Mononuclear cell (primary cell): ENCODE results near the gene FOXP3. TPM values are rescaled to one million over a fixed set of nuclear protein-coding genes. Genes with fewer than 3 reads are reported as not detected.
A peak's percentile ranks its signal among the peaks of the same experiment; 100 is the strongest.

Experiments used
- H3K27me3 ChIP-seq: 2 replicates; pipeline ENCODE4 v1.6.0; 2011; ENCODE audit warnings: low read length, control low read depth; ENCODE audit not compliant: insufficient read depth
- H3K4me1 ChIP-seq: 2 replicates; pipeline ENCODE4 v1.5.1; 2011; ENCODE audit warnings: mild to moderate bottlenecking, low read length, control low read depth; ENCODE audit not compliant: insufficient read depth
- H3K4me3 ChIP-seq: 2 replicates; pipeline ENCODE4 v1.5.1; 2011; ENCODE audit warnings: mild to moderate bottlenecking, low read length, moderate library complexity
- H3K9me3 ChIP-seq: 2 replicates; pipeline ENCODE4 v1.5.1; 2011; ENCODE audit warnings: low read depth, mild to moderate bottlenecking, control low read depth, low read length
- total RNA-seq: library from RNA; depleted of rRNA; stranded (reverse); fragments of >200 nt; gene quantifications from one replicate; pipeline ENCODE4 v1.2.3, GENCODE V29; 2012

FOXP3 gene
- total RNA-seq, 1 donor, result 0.94 TPM

GRCh38 chrX:49247916-49248811, 16.3 kb downstream of the FOXP3 start:
- Histone ChIP-seq H3K4me1 (no peaks in the 10 kb centered on the region), H3K27me3 (no peaks in the 10 kb centered on the region), H3K4me3 (no peak overlapping the region), H3K9me3 (no peaks in the 10 kb centered on the region)

- no peaks in the 10 kb centered on the region for H3K4me1 ChIP-seq
- H3K4me3 ChIP-seq, result no peak overlapping the region
- H3K27me3 ChIP-seq, result no peaks in the 10 kb centered on the region
- H3K9me3 ChIP-seq, result no peaks in the 10 kb centered on the region
These were observed 17.2 kb downstream of the FOXP3 start for GRCh38 chrX:49247346-49247745.

DNA sequence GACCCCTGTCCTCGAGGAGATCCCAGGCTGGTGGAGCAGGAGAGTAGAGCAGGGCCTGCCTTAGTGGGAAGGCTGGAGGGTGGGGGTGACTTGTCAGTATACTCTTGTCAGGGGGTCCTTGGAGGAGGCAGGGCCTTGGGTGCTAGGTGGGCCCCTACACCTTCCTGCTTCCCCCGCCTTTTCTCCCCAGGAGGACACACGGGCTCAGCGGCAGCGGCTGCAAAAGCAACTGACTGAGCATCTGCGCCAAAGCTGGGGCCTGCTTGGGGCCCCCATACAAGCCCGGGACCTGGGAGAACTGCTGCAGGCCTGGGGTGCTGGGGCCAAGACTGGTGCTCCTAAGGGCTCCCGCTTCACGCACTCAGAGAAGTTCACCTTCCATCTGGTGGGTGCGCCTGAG, 18.0 kb downstream of the FOXP3 start:
- Histone ChIP-seq H3K4me3 (no peak overlapping the region), H3K9me3 (no peaks in the 10 kb centered on the region), H3K4me1 (no peaks in the 10 kb centered on the region), H3K27me3 (no peaks in the 10 kb centered on the region)

DNA sequence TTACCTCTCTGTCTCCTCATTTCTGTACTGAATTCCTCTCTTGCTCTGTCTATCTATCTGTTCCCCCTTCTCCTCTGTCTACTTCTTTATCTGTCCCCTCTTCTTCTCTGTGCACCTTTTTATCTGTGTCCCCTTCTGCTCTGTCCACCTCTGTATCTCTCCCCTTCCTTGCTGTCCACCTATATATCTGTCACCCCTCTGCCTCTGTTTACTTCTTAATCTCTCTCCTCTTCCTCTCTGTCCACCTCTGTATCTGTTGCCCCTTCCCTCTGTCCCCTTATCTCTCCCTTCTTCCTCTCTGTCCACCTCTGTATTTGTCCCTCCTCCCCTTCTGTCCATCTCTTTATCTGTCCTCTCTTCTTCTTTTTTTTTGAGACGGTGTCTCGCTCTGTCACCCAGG, 20.3 kb downstream of the FOXP3 start:
- H3K9me3 ChIP-seq, result no peaks in the 10 kb centered on the region
- no peak overlapping the region for H3K4me3 ChIP-seq
- no peaks in the 10 kb centered on the region for H3K4me1 ChIP-seq
- no peaks in the 10 kb centered on the region for H3K27me3 ChIP-seq

DNA sequence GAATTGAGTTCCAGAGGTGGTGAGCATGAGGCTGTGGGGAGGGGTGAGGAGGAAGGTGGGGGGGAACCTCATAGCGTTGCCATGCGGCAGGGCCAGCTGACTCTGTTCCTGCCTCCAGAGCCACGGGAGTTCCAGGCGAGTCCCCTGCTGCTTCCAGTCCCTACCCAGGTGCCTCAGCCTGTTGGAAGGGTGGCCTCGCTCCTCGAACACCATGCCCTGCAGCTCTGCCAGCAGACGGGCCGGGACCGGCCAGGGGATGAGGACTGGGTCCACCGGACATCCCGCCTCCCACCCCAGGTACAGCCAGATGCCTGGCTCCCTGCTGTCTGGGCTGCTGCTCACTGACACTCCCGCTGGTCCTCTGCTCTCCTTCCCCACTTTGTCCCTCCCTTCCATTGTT, 21.3 kb downstream of the FOXP3 start:
- no peak overlapping the region for H3K4me3 ChIP-seq
- H3K27me3 ChIP-seq, result no peaks in the 10 kb centered on the region
- H3K9me3 ChIP-seq, result no peaks in the 10 kb centered on the region
- H3K4me1 ChIP-seq, result peaks cover 7% of the 10 kb centered on the region

- Histone ChIP-seq H3K27me3 (no peaks in the 10 kb centered on the region), H3K4me3 (no peak overlapping the region), H3K4me1 (peaks cover 12% of the 10 kb centered on the region), H3K9me3 (no peaks in the 10 kb centered on the region)
These were observed 21.9 kb downstream of the FOXP3 start for GRCh38 chrX:49242545-49243066.

DNA sequence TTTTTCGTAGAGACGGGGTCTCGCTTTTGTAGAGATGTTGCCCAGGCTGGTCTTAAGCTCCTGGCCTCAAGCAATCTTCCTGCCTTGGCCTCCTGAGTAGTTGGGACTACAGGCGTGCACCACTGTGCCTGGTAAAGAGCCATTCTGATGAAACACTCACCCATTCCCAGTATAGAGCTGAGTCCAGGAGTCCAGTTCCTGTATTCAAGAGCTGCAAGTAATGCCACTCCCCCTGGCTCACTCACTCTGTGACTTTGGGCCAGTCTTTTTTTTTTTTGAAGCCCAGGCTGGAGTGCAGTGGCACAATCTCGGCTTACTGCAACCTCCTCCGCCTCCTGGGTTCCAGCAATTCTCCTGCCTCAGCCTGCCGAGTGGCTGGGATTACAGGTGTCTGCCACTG, 25.8 kb downstream of the FOXP3 start:
- H3K9me3 ChIP-seq, result no peaks in the 10 kb centered on the region
- H3K4me1 ChIP-seq, result peaks cover 32% of the 10 kb centered on the region
- H3K4me3 ChIP-seq, result no peak overlapping the region
- no peaks in the 10 kb centered on the region for H3K27me3 ChIP-seq

DNA sequence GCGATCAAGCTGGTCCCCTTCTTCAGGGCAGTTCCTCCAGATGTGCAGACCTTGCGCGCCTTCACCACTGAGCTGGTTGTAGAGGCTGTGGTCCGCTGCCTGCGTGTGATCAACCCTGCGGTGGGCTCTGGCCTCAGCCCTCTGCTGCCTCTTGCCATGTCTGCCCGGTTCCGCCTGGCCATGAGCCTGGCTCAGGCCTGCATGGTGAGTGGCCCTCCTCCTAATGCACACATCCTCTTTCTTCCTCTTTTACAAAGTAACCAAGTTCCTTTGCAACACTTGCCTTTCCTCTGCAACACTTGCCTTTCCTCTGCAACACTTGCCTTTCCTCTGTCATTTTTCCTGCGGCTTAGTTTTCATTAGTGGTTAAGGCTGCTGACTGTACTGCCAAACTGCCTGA, 27.4 kb downstream of the FOXP3 start:
- H3K4me1 ChIP-seq, result peaks cover 32% of the 10 kb centered on the region
- no peak overlapping the region for H3K4me3 ChIP-seq
- no peaks in the 10 kb centered on the region for H3K27me3 ChIP-seq
- H3K9me3 ChIP-seq, result no peaks in the 10 kb centered on the region

- Histone ChIP-seq H3K4me1 (peaks cover 46% of the 10 kb centered on the region), H3K9me3 (no peaks in the 10 kb centered on the region), H3K27me3 (no peaks in the 10 kb centered on the region), H3K4me3 (no peak overlapping the region)
These were observed 30.5 kb downstream of the FOXP3 start for GRCh38 chrX:49233887-49234555.

GRCh38 chrX:49233176-49233575, 31.3 kb downstream of the FOXP3 start, which contains the start of gene CACNA1F:
Gene CACNA1F, minus strand, starts transcription at chrX:49233340. Its CDS starts 31 bp downstream, at chrX:49233309.
- H3K4me3 ChIP-seq, result no peak within 1 kb of the TSS
- no peaks in the 10 kb centered on the region for H3K9me3 ChIP-seq
- H3K4me1 ChIP-seq, result peaks cover 39% of the 10 kb centered on the region
- no peaks in the 10 kb centered on the region for H3K27me3 ChIP-seq

- H3K9me3 ChIP-seq, result no peaks in the 10 kb centered on the region
- peaks cover 33% of the 10 kb centered on the region for H3K4me1 ChIP-seq
- H3K4me3 ChIP-seq, result no peak overlapping the region
- no peaks in the 10 kb centered on the region for H3K27me3 ChIP-seq
These were observed 32.0 kb downstream of the FOXP3 start for GRCh38 chrX:49232525-49232924.

GRCh38 chrX:49231333-49232000, 33.0 kb downstream of the FOXP3 start:
- no peaks in the 10 kb centered on the region for H3K9me3 ChIP-seq
- no peak overlapping the region for H3K4me3 ChIP-seq
- H3K27me3 ChIP-seq, result no peaks in the 10 kb centered on the region
- H3K4me1 ChIP-seq, result peaks cover 22% of the 10 kb centered on the region

DNA sequence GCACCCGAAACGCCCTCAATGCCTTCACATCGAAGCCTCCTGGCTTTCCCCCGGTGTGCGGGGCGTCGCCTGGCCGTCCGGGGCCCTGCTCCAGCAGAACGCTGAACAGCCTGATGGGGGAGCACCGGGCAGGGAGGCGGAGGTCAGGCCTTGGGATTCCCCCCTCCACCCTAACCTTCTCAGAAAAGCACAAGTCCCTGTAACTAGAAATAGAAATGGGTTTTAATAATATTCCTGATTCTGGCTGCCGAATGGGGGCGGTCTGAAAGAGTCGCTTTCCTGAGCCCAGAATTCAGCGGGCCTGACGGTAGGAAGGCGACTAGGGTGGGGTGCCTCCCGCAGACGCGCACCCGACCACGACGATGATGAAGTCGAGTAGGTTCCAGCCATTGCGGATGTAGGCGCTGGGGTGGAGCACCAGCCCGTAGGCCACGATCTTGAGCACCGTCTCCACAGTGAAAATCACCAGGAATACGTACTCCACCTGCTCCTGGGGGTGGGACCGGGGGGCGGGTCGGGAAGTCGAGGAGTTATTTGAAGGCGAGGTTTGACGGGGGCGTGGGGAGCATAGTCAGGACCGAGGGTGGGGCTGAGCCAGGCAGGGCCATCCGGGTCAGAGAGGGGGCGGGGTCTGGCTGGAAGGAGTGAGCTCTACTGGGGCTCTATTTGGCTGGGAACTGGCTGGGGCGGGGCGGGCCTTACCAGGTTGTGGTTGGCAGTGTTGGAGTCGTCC, 33.8 kb downstream of the FOXP3 start:
- Histone ChIP-seq H3K4me1 (peaks cover 14% of the 10 kb centered on the region), H3K4me3 (peak overlapping the region; percentile 29), H3K27me3 (no peaks in the 10 kb centered on the region), H3K9me3 (no peaks in the 10 kb centered on the region)

- Histone ChIP-seq H3K4me1 (peaks cover 14% of the 10 kb centered on the region), H3K4me3 (no peak overlapping the region), H3K9me3 (no peaks in the 10 kb centered on the region), H3K27me3 (no peaks in the 10 kb centered on the region)
These were observed 36.3 kb downstream of the FOXP3 start for GRCh38 chrX:49228185-49228584.
